ENCODE data around the gene PRDM16.

PRDM16 gene

DNA sequence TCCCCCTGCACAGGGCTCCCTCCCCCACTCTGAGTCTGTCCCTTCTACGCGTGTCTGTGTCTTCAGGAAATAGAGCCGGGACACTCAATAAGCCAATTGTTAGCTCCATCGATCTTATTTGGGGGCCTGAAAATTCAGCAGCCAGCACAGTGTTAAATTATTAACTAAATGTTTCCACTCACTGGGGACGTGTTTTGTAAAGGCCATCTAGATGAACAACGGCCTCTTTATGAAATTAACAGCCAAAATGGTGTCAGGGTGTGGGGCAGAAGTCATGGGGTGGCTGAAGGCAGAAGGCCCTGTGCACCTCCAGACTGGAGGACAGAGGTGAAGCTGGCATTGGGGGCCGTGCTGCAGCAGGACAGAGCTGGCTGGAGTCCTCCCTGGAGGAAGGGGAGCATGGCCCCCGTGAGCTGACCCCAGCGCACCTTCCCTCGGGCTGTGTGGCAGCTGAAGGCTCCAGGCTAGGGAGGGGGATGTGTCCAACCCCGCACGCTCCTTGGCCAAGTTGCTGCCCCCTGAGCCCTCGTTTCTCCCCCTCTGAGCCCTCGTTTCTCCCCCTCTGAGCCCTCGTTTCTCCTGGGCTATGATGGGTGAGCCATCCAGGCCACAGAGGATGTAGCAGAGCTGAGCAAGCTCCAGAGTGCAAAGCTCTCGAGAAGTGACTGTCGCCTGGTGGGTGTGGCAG, 271.7 kb downstream of the PRDM16 start:
- DNase-seq (ENCODE audit: low read depth in 2 of 2), result no peak
- TF ChIP-seq, protein P1, sequence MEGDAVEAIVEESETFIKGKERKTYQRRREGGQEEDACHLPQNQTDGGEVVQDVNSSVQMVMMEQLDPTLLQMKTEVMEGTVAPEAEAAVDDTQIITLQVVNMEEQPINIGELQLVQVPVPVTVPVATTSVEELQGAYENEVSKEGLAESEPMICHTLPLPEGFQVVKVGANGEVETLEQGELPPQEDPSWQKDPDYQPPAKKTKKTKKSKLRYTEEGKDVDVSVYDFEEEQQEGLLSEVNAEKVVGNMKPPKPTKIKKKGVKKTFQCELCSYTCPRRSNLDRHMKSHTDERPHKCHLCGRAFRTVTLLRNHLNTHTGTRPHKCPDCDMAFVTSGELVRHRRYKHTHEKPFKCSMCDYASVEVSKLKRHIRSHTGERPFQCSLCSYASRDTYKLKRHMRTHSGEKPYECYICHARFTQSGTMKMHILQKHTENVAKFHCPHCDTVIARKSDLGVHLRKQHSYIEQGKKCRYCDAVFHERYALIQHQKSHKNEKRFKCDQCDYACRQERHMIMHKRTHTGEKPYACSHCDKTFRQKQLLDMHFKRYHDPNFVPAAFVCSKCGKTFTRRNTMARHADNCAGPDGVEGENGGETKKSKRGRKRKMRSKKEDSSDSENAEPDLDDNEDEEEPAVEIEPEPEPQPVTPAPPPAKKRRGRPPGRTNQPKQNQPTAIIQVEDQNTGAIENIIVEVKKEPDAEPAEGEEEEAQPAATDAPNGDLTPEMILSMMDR (IDR thresholded peaks at IDR 0.05; ENCODE audit: low read depth, low read length), result no peak
- no peak overlapping the region for H3K4me3 ChIP-seq (replicated peaks in 1 of 2; ENCODE audit: low read depth in 2 of 2, low read length in 2 of 2)

DNA sequence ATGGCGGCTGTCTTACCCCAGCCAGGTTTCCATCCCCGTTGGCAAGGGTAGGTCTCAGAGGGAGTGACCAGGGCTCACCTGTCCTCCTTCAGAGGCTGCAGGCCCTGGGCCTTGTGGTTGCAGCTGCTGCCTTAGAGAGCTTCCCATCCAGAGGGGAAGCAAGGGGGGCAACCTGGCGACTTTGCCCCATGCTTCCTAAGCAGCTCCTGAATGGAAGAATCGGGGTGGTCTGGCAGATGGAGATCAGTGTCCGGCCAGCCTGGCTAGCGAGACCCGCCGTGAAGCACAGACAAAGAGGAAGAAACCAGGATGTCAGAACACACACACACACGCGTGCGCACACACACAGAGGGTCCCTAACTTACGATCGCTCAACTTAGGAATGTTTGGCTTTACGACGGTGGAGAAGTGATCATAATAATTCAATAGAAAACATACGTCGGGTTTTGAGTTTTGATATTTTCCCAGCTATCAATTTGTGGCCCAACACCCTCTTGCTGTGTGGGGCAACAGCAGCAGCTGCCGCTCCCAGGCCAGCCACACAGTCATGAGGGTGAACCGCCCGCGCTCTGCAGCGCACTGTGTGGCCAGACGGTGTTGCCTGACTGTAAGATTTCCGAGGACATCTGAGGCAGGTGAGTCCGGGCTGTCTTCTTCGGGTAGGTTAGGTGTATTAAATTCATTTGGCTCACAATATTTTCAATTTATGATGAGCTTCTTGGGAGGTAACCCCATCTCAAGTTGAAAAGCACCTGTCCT, 272.4 kb downstream of the PRDM16 start:
- no peak overlapping the region for H3K4me3 ChIP-seq (replicated peaks in 1 of 2; ENCODE audit: low read depth in 2 of 2, low read length in 2 of 2)
- TF ChIP-seq, protein P1 (IDR thresholded peaks at IDR 0.05; ENCODE audit: low read depth, low read length), result no peak
- no peak for DNase-seq (ENCODE audit: low read depth in 2 of 2)

DNA sequence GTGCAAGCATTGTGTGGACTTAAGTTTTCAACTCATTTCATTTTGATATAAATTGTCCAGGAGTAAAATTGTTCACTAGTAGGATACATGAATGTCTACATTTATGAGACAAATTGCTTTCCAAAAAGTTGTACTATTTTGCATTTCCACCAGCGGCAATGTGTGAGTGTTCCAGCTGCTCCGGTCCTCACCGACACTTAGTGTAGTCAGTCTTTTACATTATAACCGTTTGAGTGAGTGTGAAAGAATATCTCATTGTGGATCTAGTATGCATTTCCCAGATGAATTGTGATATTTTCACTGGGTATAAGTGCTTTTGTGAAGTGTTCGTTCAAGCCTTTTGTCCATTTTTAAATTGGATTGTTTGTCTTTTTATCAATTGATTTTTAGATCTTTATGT, 274.0 kb downstream of the PRDM16 start:
- DNase-seq (ENCODE audit: low read depth in 2 of 2), result no peak
- no peak overlapping the region for H3K4me3 ChIP-seq (replicated peaks in 1 of 2; ENCODE audit: low read depth in 2 of 2, low read length in 2 of 2)
- TF ChIP-seq, protein P1 (IDR thresholded peaks at IDR 0.05; ENCODE audit: low read depth, low read length), result no peak

DNA sequence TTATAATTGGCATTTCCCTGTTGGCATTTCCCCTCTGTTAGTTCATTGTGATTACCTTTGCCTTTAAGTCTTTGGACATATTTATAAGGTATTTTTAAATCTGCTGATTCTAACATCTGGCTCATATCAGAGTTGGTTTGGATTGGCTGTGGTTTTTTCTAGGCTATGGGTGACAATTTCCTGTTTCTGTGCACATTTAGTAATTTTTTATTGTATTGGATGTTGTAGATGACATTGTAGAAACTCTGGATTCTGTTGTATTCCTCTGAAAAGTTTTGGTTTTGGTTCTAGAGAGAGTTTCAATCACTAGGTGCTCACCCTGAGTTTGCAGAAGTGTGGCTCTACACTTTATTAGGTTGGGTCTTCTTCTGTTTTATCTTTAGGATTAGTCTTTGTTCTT, 275.4 kb downstream of the PRDM16 start:
- no peak overlapping the region for H3K4me3 ChIP-seq (replicated peaks in 1 of 2; ENCODE audit: low read depth in 2 of 2, low read length in 2 of 2)
- TF ChIP-seq, protein P1 (IDR thresholded peaks at IDR 0.05; ENCODE audit: low read depth, low read length), result no peak
- no peak for DNase-seq (ENCODE audit: low read depth in 2 of 2)

DNA sequence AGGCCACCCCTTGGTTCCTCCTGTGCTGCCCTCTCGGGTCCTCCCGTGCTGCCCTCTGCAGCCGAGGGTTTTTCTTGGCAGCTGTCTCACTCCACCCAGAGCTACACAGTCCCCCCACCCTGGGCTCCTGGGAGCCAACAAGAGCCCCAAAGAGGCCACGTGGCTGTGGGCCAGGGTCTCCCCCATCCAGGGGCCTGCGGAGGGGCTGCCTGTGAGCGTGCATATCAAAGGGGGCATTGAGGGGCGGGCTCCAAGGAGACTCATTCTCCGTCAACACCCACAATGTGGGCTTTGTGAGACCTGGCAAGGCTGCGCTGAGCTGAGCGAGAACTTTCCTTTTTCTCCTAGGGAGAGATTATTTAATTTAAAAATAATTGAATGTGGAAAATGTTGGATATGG, 276.8 kb downstream of the PRDM16 start:
- DNase-seq (ENCODE audit: low read depth in 2 of 2), result no peak
- TF ChIP-seq, protein P1 (IDR thresholded peaks at IDR 0.05; ENCODE audit: low read depth, low read length), result no peak
- no peak overlapping the region for H3K4me3 ChIP-seq (replicated peaks in 1 of 2; ENCODE audit: low read depth in 2 of 2, low read length in 2 of 2)

DNA sequence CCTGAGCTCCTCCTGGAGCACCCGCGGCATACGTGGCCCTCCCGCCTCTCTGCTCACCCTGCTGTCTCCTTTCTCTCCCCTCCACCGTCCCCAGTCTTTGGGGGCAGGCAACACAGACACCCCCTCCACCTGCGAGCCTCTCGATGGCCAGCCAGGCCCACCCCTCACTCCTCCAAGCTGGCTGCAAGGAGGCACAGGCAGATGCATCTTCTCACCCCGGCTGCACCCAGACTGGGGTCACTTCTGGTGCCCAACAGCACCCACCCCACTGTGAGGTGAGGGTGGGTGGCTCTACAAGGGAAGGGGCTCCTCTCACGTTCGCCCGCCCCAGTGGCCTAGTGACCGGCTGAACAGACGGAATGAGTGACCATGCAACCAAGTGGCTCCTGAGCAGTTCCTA, 277.5 kb downstream of the PRDM16 start:
- H3K4me3 ChIP-seq (replicated peaks in 1 of 2; ENCODE audit: low read depth in 2 of 2, low read length in 2 of 2), result no peak overlapping the region
- TF ChIP-seq, protein P1 (IDR thresholded peaks at IDR 0.05; ENCODE audit: low read depth, low read length), result no peak
- DNase-seq (ENCODE audit: low read depth in 2 of 2), result no peak

All from cardiac fibroblast (primary cell).